Activated CD8-positive, alpha-beta T cell treated with anti-CD3 and anti-CD28 coated beads for 36 hours (primary cell): ENCODE measurements around the gene ANKRD23. TPM values are rescaled to one million over a fixed set of nuclear protein-coding genes. Genes with fewer than 3 reads are reported as not detected.
"Not testable (repeated sequence)": the region's sequence is repeated elsewhere in the genome, so short reads cannot be mapped to it uniquely, and the experiment has no call there.

ENCODE experiments used
- ATAC-seq: fragments of 200-7000 bp; cut with Tn5 transposase; one replicate; pipeline ENCODE4 v1.10.0; 2021; ENCODE audit warnings: mild to moderate bottlenecking, moderate library complexity
- CTCF ChIA-PET: fragments of 350-600 bp; sonication (Branson Sonifier 250); formaldehyde crosslinking; loops from one replicate; lab custom pipeline; 2021; ENCODE audit warnings: antibody characterized with exemption; lab: Charles Lee
- POLR2A ChIA-PET: fragments of 350-600 bp; sonication (Branson Sonifier 250); formaldehyde crosslinking; loops from one replicate; lab custom pipeline; 2021; ENCODE audit warnings: antibody characterized with exemption; lab: Charles Lee
- DNase-seq: peaks from one replicate; pipeline ENCODE4 v3.0.0-alpha.2; 2020
- H3K27ac Mint-ChIP-seq: one replicate; pipeline ENCODE4 v1.8.0; 2021; ENCODE audit warnings: mild to moderate bottlenecking, mixed read lengths
- H3K27me3 Mint-ChIP-seq: one replicate; pipeline ENCODE4 v1.8.0; 2021; ENCODE audit warnings: mixed read lengths
- H3K36me3 Mint-ChIP-seq: one replicate; pipeline ENCODE4 v1.8.0; 2021; ENCODE audit warnings: low read depth, mixed read lengths
- H3K4me1 Mint-ChIP-seq: one replicate; pipeline ENCODE4 v1.8.0; 2021; ENCODE audit warnings: low read depth, mixed read lengths
- H3K4me3 Mint-ChIP-seq: one replicate; pipeline ENCODE4 v1.8.0; 2021; ENCODE audit warnings: mild to moderate bottlenecking, moderate library complexity, mixed read lengths
- H3K9me3 Mint-ChIP-seq: one replicate; pipeline ENCODE4 v1.8.0; 2021; ENCODE audit warnings: mixed read lengths
- intact Hi-C: fragments of 100-400 bp; cut with micrococcal nuclease; formaldehyde crosslinking; loops from one replicate; pipeline ENCODE4 v1.10.0; 2022
- total RNA-seq, 2 experiments: library from RNA; stranded (reverse); gene quantifications; one replicate each; pipeline ENCODE4 v1.2.3, GENCODE V29; 2021
- TF ChIP-seq, protein P1 (sequence below): fragments of 200-600 bp; IDR thresholded peaks from one replicate; pipeline ENCODE4 v1.8.0; 2022; ENCODE audit warnings: antibody characterized with exemption, mild to moderate bottlenecking

Gene ANKRD23
- 1 to 10 TPM; 5.3 to 5.7 TPM for total RNA-seq

DNA sequence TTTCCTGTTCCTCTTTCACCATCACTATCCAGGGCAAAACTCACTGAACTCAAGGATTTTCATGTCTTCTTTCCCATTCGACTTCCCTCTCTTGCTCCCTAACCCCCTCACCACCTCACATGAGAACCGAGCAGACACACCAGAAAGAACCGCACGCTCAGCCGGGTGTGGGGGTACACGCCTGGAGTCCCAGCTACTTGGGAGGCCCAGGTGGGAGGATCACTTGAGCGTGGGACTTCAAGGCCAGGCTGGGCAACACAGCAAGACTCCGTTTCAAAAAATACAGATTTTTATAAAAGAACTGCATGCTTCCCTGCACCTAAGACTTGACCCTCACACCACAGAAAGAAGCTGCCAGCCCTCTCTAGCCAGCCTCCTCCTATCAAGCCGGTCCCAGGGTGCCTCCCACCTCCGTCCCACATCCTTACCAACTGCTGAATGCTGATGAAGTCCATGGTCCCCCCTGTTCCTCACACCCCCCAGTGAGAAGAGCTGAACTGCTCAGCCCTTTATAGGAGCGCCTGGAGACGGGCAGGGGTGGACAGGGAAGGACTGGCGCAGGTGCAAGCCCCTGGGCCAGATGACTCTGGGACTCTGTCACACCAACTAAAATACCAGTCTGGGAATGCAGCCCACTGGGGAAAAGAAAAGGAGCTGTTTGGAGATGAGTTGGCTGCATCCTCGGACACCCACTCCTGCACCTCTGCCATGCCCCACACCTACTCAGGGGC is at the start of gene ANKRD23:
Gene ANKRD23 (minus strand): TSS at position 484 of the 731 bp plus-strand sequence. CDS start 29 bp downstream, at position 455.
- Mint-ChIP-seq H3K36me3 (peaks cover 6% of the 10 kb centered on the region), H3K27me3 (no peaks in the 10 kb centered on the region), H3K4me1 (peaks cover 17% of the 10 kb centered on the region), H3K9me3 (no peaks in the 10 kb centered on the region), H3K27ac (peak within 1 kb of the TSS; percentile 14), H3K4me3 (no peak within 1 kb of the TSS)
- no peak for DNase-seq
- intact Hi-C loops = no loop called here
- TF ChIP-seq, protein P1, sequence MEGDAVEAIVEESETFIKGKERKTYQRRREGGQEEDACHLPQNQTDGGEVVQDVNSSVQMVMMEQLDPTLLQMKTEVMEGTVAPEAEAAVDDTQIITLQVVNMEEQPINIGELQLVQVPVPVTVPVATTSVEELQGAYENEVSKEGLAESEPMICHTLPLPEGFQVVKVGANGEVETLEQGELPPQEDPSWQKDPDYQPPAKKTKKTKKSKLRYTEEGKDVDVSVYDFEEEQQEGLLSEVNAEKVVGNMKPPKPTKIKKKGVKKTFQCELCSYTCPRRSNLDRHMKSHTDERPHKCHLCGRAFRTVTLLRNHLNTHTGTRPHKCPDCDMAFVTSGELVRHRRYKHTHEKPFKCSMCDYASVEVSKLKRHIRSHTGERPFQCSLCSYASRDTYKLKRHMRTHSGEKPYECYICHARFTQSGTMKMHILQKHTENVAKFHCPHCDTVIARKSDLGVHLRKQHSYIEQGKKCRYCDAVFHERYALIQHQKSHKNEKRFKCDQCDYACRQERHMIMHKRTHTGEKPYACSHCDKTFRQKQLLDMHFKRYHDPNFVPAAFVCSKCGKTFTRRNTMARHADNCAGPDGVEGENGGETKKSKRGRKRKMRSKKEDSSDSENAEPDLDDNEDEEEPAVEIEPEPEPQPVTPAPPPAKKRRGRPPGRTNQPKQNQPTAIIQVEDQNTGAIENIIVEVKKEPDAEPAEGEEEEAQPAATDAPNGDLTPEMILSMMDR = no peak
- CTCF ChIA-PET = interaction anchor here (1.0 to 4.0 kb wide), 5 partner anchors 9 to 95 kb away, joined by 3 to 29 read pairs (median 3); partner anchors contain the start of genes ANKRD39 and CNNM3
- no peak for ATAC-seq
- POLR2A ChIA-PET = interaction anchor here (1.0 to 3.6 kb wide), 3 partner anchors 9 to 13 kb away, joined by 3 to 20 read pairs (median 3); partner anchors contain the start of gene ANKRD39

- intact Hi-C loops = no loop called here
- ATAC-seq = peak; percentile 56
- Mint-ChIP-seq H3K4me1 (peaks cover 37% of the 10 kb centered on the region), H3K27ac (no peak overlapping the region), H3K36me3 (no peaks in the 10 kb centered on the region), H3K27me3 (no peaks in the 10 kb centered on the region), H3K4me3 (no peak overlapping the region), H3K9me3 (no peaks in the 10 kb centered on the region)
- ChIA-PET POLR2A (no interaction called here), CTCF (interaction anchor here (1.0 to 1.9 kb wide), 3 partner anchors 20 to 59 kb away, joined by 3 to 7 read pairs (median 3); no protein-coding TSS in a partner anchor)
- TF ChIP-seq, protein P1 = no peak
- no peak for DNase-seq
Measured at GRCh38 chr2:96891591-96892333, 47.9 kb upstream of the ANKRD23 start.

DNA sequence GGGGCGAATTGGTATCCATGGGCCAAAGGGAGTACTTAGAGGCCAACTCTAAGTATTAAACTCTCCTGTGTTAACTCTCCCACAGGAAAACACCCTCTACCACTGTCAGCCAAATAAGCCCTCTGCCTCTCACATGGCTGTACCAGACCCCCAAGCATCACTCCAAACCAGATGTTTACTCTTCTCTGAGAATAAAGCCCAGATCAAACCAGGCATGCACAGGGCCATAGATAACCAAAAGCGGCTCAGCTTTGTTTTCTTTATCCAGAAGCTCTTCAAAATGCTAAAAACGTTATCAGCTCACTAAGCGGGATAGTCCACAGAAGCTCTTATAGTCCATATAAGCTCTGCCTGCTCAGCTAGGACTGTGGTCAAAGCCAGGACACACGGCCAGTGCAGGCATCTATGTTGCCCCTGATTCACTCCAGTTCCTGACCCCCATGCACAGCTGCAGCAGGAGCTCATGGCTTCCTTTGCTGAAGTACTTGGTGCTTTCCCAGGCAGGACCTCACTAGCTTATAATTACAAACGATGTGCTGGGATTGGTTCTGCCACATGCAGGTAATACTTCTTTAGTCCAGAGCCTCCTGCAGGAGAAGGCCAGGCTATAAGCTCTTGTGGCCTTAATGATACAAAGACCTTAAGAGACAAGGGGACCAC is 47.0 kb upstream of the ANKRD23 start:
- intact Hi-C loops = no loop called here
- ATAC-seq = no peak
- Mint-ChIP-seq H3K4me3 (no peak overlapping the region), H3K27ac (no peak overlapping the region), H3K27me3 (no peaks in the 10 kb centered on the region), H3K36me3 (no peaks in the 10 kb centered on the region), H3K4me1 (peaks cover 30% of the 10 kb centered on the region), H3K9me3 (no peaks in the 10 kb centered on the region)
- no peak for DNase-seq
- POLR2A ChIA-PET = no interaction called here
- TF ChIP-seq, protein P1 = no peak
- CTCF ChIA-PET = interaction anchor here (0.6 to 1.9 kb wide), 3 partner anchors 21 to 62 kb away, joined by 3 to 7 read pairs (median 3); no protein-coding TSS in a partner anchor

GRCh38 chr2:96890252-96890651 is 46.4 kb upstream of the ANKRD23 start:
- ChIA-PET POLR2A (no interaction called here), CTCF (interaction anchor here (1.8 to 1.9 kb wide), 2 partner anchors 33 to 61 kb away, joined by 4 to 7 read pairs; partner anchors contain the start of gene ANKRD39)
- H3K9me3 Mint-ChIP-seq = no peaks in the 10 kb centered on the region
- no peaks in the 10 kb centered on the region for H3K27me3 Mint-ChIP-seq
- no peak overlapping the region for H3K4me3 Mint-ChIP-seq
- intact Hi-C loops = no loop called here
- H3K27ac Mint-ChIP-seq = no peak overlapping the region
- no peak for ATAC-seq
- no peak for DNase-seq
- TF ChIP-seq, protein P1 = no peak
- no peaks in the 10 kb centered on the region for H3K36me3 Mint-ChIP-seq
- H3K4me1 Mint-ChIP-seq = peaks cover 26% of the 10 kb centered on the region

DNA sequence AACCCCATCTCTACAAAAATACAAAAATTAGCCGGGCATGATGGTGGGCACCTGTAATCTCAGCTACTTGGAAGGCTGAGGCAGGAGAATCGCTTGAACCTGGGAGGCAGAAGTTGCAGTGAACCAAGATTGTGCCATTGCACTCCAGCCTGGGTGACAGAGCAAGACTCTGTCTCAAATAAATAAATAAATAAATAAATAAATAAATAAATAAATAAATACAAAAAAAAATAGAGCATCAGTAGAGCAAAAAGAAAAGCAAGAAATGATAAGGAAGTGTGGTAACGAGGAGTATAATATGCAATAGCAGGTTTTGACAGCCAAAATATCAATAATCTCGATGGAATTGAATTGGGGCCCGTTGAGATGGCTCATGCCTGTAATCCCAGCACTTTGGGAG is 45.7 kb upstream of the ANKRD23 start:
- ATAC-seq, H3K27me3 Mint-ChIP-seq, H3K36me3 Mint-ChIP-seq, intact Hi-C loops, DNase-seq, H3K9me3 Mint-ChIP-seq, H3K4me3 Mint-ChIP-seq, H3K27ac Mint-ChIP-seq: not testable (repeated sequence)
- ChIA-PET POLR2A (interaction anchor here (0.9 kb wide), 1 partner anchor 30 kb away, joined by 3 read pairs; no protein-coding TSS in a partner anchor), CTCF (interaction anchor here (1.8 kb wide), 1 partner anchor 32 kb away, joined by 4 read pairs; the partner anchor contains the start of gene ANKRD39)
- peaks cover 21% of the 10 kb centered on the region for H3K4me1 Mint-ChIP-seq
